Measurements from ENCODE around the gene RNF25. TPM values are rescaled to one million over a fixed set of nuclear protein-coding genes. Genes with fewer than 3 reads are reported as not detected.

RNF25 gene
- total RNA-seq, 1 experiment from 2014 or later, result 32.1 TPM

DNA sequence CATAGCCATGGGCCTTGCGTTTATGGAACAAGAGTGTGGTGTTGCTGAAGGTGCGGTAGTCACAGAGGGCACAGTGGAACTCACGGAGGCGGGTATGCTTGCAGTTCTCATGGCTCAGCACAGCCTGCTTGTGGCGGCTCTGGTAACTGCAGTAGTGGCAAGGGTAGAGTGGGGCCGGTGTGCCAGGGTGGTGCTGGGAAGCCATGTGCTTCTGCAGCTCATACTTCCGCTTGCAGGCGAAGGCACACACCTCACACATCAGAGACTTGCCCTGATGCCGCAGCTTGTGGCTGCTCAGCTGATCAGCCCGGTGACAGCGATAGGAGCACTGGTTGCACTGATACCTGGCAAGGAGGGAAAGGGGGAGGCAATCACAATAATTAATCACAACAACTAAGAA lies 27.1 kb downstream of the RNF25 start:
- DNase-seq (ENCODE audit: low read depth, low spot score), result no peak
- in situ Hi-C loops (cut with HindIII; ENCODE audit: low pct_unique_long_range_greater_than_20kb, low sequenced_read_pairs), result no loop called here

DNA sequence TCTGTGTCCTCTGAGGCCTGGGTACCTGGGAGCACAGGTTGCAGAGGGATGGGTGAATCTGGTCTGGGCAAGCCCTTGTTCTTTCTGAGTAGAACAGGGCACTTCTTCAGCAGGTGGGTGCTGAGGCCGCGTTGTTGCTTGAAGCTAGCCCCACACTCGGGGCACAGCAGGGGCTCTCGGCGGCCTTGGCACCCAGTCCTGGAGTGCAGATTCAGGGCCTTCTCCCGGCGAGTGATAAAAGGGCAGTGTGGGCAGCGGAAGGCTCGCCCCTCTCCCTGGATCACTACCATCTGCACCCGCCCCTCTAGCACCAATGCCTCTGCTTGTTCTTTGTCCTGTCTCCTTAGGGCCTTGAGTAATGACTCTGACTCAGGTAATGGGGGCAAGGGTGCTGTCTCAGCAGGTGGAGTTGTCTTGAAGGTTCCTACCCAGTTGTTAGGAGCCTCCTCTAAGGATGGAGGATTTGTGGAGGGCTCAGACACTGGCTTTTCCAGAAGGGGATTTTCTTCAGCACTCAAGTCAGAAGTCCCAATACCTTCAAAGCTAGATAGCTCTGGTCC lies 28.0 kb downstream of the RNF25 start:
- in situ Hi-C loops (cut with HindIII; ENCODE audit: low pct_unique_long_range_greater_than_20kb, low sequenced_read_pairs), result no loop called here
- no peak for DNase-seq (ENCODE audit: low read depth, low spot score)

DNA sequence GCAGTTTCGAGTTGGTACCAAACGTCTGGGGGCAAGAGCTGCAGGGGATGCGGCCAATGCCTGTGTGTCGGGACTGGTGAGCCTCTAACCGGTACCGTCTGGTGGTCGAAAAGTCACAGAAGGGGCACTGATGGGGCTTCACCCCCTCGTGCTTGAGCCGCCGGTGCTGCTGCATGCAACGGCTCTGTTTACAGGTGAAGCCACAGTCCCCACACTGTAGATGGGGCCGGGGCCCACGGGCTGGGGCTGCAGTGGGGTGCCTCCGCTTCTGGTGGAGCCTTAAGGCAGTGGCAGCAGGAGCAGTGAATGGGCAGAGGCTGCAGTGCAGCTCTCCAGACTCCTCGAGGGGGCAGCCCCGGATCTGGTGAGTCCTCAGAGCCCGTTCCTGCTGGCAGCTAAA lies 29.0 kb downstream of the RNF25 start:
- in situ Hi-C loops (cut with HindIII; ENCODE audit: low pct_unique_long_range_greater_than_20kb, low sequenced_read_pairs), result no loop called here

DNA sequence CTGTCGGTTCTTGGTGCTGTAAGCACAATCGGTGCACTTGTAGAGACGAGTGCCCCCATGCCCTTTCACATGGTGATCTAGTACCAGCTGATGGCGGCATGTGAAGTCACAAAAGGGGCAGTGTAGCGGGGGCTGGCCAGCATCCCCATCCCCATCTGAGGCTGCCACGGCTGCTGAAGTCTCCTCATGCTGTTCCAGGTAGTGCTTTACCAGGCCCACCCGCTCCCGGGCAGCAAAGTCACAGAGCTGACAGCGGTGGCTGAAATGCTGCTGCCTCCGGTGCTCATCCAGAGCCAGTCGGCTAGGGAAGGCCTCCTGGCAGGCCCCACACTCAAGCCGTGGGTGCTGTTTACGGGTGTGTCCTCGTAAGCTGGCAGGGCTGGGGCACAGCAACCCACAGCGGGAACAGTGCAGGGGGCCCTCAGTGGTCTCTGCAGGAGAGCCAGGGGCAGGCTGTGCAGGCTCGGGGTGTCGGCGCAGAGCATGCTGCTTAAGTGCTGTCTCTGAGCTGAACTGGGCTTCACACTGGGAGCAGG lies 29.6 kb downstream of the RNF25 start:
- in situ Hi-C loops (cut with HindIII; ENCODE audit: low pct_unique_long_range_greater_than_20kb, low sequenced_read_pairs), result no loop called here
- DNase-seq (ENCODE audit: low read depth, low spot score), result no peak

More for the DNA sequence above, 29.0 kb downstream of the RNF25 start:
- DNase-seq (ENCODE audit: low read depth, low spot score), result no peak

DNA sequence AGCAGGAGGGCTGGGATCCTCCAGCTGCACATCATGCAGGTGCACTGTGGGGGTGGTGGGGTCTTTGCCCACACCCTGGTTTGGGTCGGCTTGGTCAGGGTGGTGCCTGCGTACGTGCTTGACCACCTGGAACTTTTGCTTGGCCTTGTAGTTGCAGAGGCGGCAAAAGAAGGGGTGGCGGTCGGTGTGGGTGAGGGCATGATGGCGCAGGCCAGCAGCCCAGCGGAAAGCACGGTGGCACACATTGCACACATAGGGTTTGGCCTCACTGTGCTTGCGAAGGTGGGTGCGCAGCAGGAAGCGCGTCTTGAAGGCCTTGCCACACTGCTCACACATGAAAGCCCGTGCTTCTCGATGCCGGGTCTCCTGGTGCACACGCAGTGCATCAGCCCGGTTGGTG lies 33.4 kb downstream of the RNF25 start:
- no peak for DNase-seq (ENCODE audit: low read depth, low spot score)
- in situ Hi-C loops (cut with HindIII; ENCODE audit: low pct_unique_long_range_greater_than_20kb, low sequenced_read_pairs), result no loop called here

DNA sequence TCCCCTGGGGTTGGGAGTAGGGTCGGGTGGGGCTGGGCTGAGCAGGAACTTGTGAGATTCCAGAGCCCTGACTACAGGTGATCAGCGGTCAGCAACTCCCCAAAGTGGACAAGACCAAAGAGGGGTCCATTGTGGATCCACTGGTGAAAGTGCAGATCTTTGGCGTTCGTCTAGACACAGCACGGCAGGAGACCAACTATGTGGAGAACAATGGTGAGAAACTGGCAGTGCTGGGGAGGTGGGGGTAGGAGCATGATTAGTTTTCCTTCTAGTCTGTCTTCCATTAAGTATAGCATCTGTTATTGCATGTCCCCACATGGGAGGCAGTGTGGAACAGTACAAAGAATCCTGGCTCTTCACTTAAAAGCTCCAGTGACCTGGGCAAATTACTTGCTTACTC lies 36.1 kb downstream of the RNF25 start:
- in situ Hi-C loops (cut with HindIII; ENCODE audit: low pct_unique_long_range_greater_than_20kb, low sequenced_read_pairs), result no loop called here
- DNase-seq (ENCODE audit: low read depth, low spot score), result no peak

DNA sequence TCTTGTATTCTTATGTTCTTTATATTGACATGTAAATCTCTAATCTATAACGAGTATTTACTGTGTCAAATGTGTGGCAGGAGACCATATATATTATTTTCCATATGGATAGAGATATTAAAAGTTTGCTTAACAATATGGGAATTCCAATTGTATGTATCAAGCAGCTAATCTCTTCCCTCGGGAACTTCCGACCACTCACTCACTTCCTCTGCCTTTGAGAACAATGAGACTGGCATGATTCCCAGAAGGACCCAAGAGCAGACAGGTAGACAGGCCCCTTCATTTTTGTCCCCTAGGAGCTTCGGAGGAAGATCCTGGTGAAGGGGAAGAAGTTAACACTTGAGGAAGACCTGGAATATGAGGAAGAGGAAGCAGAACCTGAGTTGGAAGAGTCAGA lies 40.0 kb downstream of the RNF25 start:
- no peak for DNase-seq (ENCODE audit: low read depth, low spot score)
- in situ Hi-C loops (cut with HindIII; ENCODE audit: low pct_unique_long_range_greater_than_20kb, low sequenced_read_pairs), result no loop called here

DNA sequence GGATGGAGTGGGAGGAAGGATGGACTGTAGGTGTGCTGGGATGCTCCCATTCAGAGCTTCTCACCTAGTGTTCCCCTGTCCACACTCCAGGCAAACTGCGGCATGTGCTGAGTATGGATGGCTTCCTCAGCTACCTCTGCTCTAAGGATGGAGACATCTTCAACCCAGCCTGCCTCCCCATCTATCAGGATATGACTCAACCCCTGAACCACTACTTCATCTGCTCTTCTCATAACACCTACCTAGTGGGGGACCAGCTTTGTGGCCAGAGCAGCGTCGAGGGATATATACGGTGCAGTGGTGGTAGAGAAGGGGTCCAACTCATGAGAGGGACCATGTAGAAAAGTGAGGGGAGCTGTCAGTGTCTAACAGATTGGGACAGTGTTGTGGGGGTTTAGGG lies 43.9 kb downstream of the RNF25 start:
- no peak for DNase-seq (ENCODE audit: low read depth, low spot score)
- in situ Hi-C loops (cut with HindIII; ENCODE audit: low pct_unique_long_range_greater_than_20kb, low sequenced_read_pairs), result no loop called here

DNA sequence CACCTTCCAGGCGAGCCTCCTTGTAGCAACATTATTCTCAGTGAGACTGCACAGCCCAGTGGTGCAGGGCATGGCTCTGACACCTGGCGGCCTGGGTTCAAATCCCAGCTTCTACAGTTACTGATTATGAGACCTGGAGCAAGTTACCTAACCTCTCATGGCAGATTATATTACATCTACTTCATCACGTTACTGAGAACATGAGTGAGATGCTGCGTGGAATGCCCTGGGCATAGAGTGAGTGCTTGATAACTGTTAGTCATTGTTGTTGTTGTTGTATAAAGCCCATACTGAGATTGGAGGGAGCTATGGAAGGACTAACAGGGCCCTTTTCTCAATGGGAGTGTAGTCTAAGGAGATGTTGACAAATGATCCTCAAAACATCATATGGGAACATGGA lies 45.4 kb downstream of the RNF25 start:
- in situ Hi-C loops (cut with HindIII; ENCODE audit: low pct_unique_long_range_greater_than_20kb, low sequenced_read_pairs), result no loop called here
- no peak for DNase-seq (ENCODE audit: low read depth, low spot score)

DNA sequence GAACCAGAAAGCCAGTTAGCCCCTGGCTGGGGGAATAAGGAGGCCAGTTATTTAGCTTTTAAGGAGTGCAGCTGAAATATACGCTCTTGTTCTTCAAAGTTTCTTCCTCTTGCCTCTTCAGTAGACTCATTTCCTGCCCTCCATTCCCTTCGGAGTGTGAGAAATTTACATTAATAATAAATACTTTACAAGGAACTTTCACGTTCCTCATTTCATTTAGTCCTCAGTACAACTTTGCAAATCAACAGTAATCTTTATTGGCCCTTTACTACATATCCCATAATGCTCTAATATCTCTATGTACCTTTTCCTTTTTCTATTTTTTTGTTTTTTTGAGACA lies 48.5 kb downstream of the RNF25 start:
- in situ Hi-C loops (cut with HindIII; ENCODE audit: low pct_unique_long_range_greater_than_20kb, low sequenced_read_pairs), result no loop called here
- no peak for DNase-seq (ENCODE audit: low read depth, low spot score)

DNA sequence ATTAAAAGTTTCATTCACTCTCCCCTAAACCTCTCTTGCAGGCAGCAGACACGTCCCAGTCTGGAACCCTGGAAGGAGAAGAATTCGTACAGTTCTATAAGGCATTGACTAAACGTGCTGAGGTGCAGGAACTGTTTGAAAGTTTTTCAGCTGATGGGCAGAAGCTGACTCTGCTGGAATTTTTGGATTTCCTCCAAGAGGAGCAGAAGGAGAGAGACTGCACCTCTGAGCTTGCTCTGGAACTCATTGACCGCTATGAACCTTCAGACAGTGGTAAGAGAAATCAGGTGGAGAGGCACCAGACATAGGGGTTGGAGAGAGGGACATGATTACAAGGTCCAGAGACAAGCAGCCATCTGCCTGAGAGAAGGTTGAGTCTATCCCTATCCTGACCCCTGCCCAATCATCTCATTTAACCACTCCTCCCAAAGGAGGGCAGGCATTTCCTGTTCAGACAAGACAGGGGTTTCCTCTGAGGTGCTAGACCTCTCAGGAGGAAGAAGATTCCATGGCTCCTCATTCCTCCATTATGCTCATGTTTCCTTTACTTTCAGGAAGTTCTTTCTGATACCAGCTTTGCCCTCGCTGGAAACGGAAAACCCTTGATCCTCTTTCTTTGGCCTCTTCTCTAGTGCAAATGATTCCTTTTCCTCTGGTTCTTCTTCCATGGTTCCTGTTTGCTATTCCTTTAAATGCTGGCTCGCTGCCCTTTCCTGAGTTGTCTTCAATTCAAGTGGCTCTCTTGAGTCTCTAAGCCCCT lies 49.0 kb downstream of the RNF25 start:
- DNase-seq (ENCODE audit: low read depth, low spot score), result no peak
- in situ Hi-C loops (cut with HindIII; ENCODE audit: low pct_unique_long_range_greater_than_20kb, low sequenced_read_pairs), result no loop called here

DNA sequence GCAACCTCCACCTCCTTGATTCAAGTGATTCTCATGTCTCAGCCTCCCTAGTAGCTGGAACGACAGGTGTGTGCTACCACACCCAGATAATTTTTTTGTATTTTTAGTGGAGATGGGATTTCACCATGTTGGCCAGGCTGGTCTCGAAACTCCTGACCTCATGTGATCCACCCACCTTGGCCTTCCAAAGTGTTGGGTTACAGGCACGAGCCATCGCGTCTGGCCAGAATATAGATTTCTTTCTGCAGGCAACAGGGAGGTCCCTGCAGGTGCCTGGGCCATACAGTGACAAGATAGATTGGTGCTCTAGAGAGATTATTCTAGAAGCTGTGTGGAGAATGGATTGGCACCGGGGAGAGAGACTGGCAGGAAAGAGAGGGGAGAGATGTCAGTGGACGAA lies 50.8 kb downstream of the RNF25 start:
- DNase-seq (ENCODE audit: low read depth, low spot score), result no peak
- in situ Hi-C loops (cut with HindIII; ENCODE audit: low pct_unique_long_range_greater_than_20kb, low sequenced_read_pairs), result no loop called here

DNA sequence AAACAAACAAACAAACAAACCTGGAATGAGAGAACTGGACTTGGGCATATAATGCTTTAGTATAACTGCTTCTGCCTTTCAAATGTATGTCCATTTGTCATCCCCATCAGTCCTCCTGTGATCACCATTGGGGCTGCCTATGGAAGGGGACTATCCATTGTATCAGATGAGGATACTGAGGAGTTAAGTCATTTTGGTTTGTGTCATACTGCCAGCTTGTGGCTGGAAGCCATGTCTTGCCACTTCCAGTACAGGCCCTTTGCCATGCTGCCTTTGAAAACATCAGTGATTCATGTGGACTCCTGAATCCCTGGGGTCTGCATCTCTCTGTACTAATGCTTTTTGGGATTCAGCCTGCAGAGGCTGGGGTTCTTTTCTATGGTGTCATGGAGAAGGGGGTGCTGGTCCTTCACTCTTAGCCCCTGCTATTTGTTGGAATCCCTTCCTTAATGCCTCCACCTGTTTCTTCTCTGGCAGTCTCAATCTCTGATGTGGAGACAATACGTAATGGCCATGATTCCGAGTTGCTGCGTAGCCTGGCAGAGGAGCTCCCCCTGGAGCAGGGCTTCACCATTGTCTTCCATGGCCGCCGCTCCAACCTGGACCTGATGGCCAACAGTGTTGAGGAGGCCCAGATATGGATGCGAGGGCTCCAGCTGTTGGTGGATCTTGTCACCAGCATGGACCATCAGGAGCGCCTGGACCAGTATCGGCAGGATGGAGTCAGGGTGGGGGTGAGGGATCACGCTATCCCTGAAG lies 53.5 kb downstream of the RNF25 start:
- DNase-seq (ENCODE audit: low read depth, low spot score), result no peak
- in situ Hi-C loops (cut with HindIII; ENCODE audit: low pct_unique_long_range_greater_than_20kb, low sequenced_read_pairs), result no loop called here

DNA sequence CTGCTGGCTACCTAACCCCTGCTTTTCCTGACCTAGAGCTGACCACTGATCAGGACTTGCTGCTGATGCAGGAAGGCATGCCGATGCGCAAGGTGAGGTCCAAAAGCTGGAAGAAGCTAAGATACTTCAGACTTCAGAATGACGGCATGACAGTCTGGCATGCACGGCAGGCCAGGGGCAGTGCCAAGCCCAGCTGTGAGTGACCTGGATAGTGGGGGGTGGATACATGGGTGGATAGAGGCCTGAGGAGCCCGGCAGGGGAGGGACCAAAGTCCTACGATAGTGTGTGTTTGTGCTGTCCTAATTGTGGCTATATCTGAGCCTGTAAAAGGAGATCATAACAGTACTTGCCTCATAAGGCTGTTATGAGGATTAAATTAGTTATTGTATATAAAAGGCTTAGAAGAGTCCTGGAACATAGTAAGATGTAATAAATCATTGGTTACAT lies 55.9 kb downstream of the RNF25 start:
- in situ Hi-C loops (cut with HindIII; ENCODE audit: low pct_unique_long_range_greater_than_20kb, low sequenced_read_pairs), result no loop called here
- no peak for DNase-seq (ENCODE audit: low read depth, low spot score)

Other genes starting within 250 kb of the RNF25 start
- gene USP37, start 103.7 kb downstream of the RNF25 start, total RNA-seq (2014; rRNA removed; shearing (Covaris generic)), result 6.0 and 7.4 TPM in 2 replicates
- 66.4 and 68.3 TPM in 2 replicates for gene CNOT9, start 103.2 kb downstream of the RNF25 start, total RNA-seq (2014; rRNA removed; shearing (Covaris generic))
- gene PLCD4, start 64.1 kb downstream of the RNF25 start, total RNA-seq (2014; rRNA removed; shearing (Covaris generic)), result 0.32 and 0.53 TPM in 2 replicates
- gene ZNF142, start 12.4 kb downstream of the RNF25 start, total RNA-seq (2014; rRNA removed; shearing (Covaris generic)), result 4.7 and 6.3 TPM in 2 replicates
- 26.8 and 28.1 TPM in 2 replicates for gene BCS1L, start 12.3 kb downstream of the RNF25 start, total RNA-seq (2014; rRNA removed; shearing (Covaris generic))
- gene STK36, start 84 bp upstream of the RNF25 start, total RNA-seq (2014; rRNA removed; shearing (Covaris generic)), result 11.3 and 12.6 TPM in 2 replicates
- 32.3 and 41.4 TPM in 2 replicates for gene TTLL4, start 38.8 kb upstream of the RNF25 start, total RNA-seq (2014; rRNA removed; shearing (Covaris generic))
- 57.1 and 61.8 TPM in 2 replicates for gene CYP27A1, start 110.1 kb upstream of the RNF25 start, total RNA-seq (2014; rRNA removed; shearing (Covaris generic))
- not detected in 2 replicates for gene PRKAG3, start 159.8 kb upstream of the RNF25 start, total RNA-seq (2014; rRNA removed; shearing (Covaris generic))
- gene WNT6, start 187.8 kb upstream of the RNF25 start, total RNA-seq (2014; rRNA removed; shearing (Covaris generic)), result not detected in 2 replicates
- 0.05 and 0.11 TPM in 2 replicates for gene WNT10A, start 208.8 kb upstream of the RNF25 start, total RNA-seq (2014; rRNA removed; shearing (Covaris generic))

Data from SK-MEL-5 (cell line).